A549 treated with ZK216348 at 1 μM for 4 hours (cell line): ENCODE measurements around the gene MPL. TPM values are rescaled to one million over a fixed set of nuclear protein-coding genes. Genes with fewer than 3 reads are reported as not detected.

ENCODE experiments used
- total RNA-seq: library from RNA; stranded (reverse); fragments of 200-300 nt; extraction: Qiagen RNA extraction; gene quantifications from 5 replicates; pipeline ENCODE4 v1.2.3, GENCODE V29; 2022; ENCODE audit warnings: low read depth

The MPL gene
- total RNA-seq, result 0.46 to 0.63 TPM in 2 of 5 replicates, not detected in the others

GRCh38 chr1:43337588-43337987, at the start of gene MPL:
MPL (plus strand) TSS chr1:43337818; CDS start chr1:43337849, 31 bp downstream.

GRCh38 chr1:43300378-43301094, 37.1 kb upstream of the MPL start, which contains the start of gene TIE1:
TIE1 (plus strand) TSS chr1:43300982; CDS start chr1:43301072, 90 bp downstream.

DNA sequence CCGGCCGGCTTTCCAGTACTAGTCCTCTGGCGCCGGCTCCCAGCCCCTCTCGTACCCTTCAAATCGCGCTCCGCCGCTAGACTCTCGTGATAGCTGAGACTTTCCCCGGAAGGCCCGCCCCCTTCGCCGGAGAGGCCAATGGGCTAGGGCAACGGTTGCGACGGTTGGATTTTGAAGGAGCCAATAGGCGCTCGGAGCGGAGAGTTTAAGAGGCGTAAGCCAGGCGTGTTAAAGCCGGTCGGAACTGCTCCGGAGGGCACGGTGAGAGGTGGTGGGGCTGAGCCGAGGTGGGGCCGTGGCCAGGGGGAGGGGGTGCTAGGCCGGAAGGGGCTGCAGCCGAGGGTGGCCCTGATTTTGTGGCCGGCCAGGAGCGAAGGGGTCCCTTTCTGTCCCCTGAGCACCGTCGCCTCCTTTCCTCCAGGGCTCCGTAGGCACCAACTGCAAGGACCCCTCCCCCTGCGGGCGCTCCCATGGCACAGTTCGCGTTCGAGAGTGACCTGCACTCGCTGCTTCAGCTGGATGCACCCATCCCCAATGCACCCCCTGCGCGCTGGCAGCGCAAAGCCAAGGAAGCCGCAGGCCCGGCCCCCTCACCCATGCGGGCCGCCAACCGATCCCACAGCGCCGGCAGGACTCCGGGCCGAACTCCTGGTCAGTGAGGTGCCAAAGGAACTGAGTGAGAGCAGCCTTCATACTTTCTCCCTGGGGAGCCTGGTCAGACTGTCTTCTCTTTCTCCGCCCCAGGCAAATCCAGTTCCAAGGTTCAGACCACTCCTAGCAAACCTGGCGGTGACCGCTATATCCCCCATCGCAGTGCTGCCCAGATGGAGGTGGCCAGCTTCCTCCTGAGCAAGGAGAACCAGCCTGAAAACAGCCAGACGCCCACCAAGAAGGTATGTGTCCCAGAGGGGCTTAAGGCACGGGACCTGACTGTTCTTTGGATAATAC, 21.4 kb downstream of the MPL start, which contains the start of gene CDC20:
CDC20 (plus strand) TSS at position 236 of the 948 bp plus-strand sequence; CDS start at position 471, 235 bp downstream.

DNA sequence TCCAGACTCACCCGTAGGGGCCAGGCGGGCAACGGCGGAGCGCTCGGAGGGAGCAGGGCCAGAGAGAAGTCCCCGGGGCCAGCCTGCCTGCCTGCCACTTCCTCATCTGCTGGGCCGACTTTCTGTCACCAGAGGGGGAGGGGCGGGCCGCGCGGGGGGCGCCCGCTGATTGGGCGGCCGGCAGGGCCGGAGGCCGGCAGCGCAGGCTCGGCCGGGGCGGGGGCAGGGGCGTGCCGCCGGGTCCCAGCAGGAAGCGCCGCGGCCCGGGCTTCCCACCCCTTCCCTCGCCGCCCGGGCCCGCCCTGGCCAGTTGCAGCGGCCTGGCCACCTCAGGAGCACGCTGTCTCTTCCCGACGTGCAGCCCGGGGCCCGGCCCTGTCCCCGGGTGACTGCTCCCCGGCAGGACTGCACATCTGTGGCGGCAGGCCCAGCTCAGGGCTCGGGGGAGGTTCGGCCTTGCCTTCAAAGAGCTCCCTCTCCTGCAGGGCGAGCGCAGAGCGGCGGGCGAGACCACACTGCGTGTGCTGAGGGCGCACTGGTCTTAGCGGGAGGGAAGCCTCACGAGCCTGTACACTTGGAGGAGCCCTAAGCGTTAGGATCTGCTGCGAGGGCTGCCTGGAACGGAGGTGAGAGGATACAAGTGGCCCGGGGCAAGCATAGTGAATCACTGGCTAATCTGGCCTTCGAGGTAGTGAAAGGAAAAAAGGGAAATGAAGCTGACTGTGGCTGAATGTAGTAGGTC, 30.5 kb downstream of the MPL start, which contains the start of gene ELOVL1:
ELOVL1 (minus strand) TSS at position 108 of the 742 bp plus-strand sequence. CDS start 2,402 bp downstream, outside the sequence.

DNA sequence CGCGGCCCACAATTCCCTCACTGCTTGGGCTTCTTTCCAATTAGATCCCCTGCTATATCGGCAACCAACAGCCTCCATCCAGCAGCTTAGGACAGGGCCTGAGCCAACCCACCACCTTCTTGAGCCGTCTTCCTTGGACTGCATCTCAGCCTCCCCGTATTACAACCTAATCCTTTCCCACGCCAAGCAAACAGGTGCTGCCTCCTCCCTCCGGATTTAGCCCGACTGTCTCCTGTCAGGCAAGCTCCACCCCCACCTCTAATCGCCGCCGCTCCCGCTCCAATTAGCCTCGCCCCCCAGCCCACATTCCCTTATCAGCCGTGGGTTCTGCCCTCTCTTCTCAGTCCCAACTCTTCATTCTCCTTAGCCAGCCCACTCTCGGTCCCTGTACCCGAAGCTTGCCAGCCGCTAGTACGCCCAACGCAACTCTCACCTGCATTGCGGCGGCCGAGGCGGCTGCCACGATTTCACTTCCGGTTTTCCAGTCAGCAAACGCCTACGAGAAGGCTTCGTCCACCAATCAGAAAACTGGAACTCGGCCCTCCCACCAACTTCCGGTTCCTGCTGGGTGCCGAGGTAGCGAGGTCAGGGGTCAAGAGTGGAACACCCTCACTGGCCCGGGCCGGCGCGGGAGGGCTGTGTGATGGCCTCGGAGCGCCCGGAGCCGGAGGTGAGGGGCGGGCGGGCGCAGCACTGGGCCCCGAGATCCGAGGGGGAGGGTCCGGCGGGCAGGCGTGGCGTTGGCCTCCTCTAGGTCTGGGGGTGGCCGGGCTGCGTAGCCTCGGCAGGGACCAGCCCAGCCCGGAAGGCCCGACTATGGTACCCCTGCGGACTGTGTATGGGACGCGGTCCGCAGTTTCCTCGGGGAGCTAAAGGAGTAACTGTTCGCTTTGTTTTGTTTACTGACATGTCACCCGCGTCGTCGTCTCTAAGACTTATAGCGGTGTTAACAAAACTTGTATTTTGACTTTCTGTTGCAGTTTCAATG, 52.0 kb downstream of the MPL start, which contains the start of the genes MED8 and SZT2:
MED8 (minus strand) TSS at position 475 of the 988 bp plus-strand sequence; CDS start at position 439, 36 bp downstream.
SZT2 (plus strand) TSS at position 574 of the 988 bp plus-strand sequence; CDS start at position 644, 70 bp downstream.

Other genes with a start within 250 kb of the MPL start
- 166 to 215 TPM (median 183 TPM) in 5 replicates for gene EBNA1BP2, start 165.5 kb upstream of the MPL start, total RNA-seq
- 0.06 to 0.58 TPM (median 0.34 TPM) in 5 replicates for gene CFAP57, start 165.5 kb upstream of the MPL start, total RNA-seq
- not detected in 5 replicates for gene TMEM125, start 67.8 kb upstream of the MPL start, total RNA-seq
- gene C1orf210, start 52.2 kb upstream of the MPL start, total RNA-seq, result not detected in 5 replicates
- not detected in 5 replicates for gene TIE1, start 36.8 kb upstream of the MPL start, total RNA-seq
- gene CDC20, start 21.2 kb downstream of the MPL start, total RNA-seq, result 156 to 204 TPM (median 203 TPM) in 5 replicates
- 137 to 147 TPM (median 143 TPM) in 5 replicates for gene ELOVL1, start 30.2 kb downstream of the MPL start, total RNA-seq
- 33.0 to 37.3 TPM (median 36.8 TPM) in 5 replicates for gene MED8, start 52.0 kb downstream of the MPL start, total RNA-seq
- gene SZT2, start 52.1 kb downstream of the MPL start, total RNA-seq, result 4.6 to 8.8 TPM (median 8.0 TPM) in 5 replicates
- 11.5 to 18.6 TPM (median 16.5 TPM) in 5 replicates for gene HYI, start 116.1 kb downstream of the MPL start, total RNA-seq
- gene PTPRF, start 193.1 kb downstream of the MPL start, total RNA-seq, result 72.4 to 117 TPM (median 101 TPM) in 5 replicates